ENCODE measurements around the gene PCARE.

Gene PCARE

DNA sequence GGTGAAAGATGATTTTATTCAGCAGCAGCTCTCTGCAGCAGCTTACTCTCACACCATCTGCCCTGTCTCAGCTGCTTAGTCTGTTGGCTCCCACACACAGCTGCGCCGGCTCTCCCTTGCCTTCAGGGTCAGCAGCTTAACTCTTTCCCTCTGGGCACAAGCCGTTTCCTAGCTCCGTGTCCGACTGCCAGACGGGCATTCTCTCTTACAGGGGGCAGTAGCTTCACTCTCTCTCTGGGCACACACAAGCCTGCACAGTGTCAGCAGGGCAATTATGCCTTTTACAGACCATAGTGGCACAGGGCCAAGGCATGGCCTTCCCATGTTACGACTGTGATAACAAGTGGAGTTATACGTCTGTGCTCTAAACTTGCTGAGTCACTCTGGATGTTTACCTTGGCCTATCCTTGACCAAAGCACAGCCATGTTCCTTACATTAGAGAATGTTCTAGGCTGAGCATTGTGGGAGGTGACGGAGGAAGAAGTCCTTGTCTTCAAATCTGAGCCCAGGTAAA, 31.7 kb downstream of the PCARE start:
- DNase-seq (ENCODE audit: extremely low read depth, low read depth) = no peak
- TF ChIP-seq CTCF (IDR thresholded peaks at IDR 0.05; ENCODE audit: low read depth, low read length, missing control alignments) = no peak
- no peak overlapping the region for H3K4me3 ChIP-seq (replicated peaks; ENCODE audit: low read depth, low read length)

DNA sequence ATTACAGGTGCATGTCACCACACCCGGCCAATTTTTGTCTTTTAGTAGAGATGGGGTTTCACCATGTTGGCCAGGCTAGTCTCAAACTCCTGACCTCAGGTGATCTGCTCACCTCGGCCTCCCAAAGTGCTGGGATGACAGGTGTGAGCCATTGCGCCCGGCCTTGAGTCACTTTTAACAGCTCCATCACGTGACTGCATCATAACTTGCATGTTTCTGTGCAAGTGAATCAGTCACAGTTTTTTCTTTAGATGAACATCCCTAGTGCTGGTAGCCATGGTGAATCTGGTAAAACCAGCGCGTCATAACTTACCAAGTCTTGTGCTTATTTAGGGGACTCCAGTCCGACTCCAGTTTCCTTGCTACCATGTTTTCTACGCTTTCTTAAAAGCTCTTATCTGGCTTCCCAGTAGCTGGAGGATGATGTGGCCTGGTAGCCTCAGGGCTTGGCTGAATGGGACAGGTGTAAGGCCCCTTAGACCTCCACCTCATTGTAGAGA, 33.1 kb downstream of the PCARE start:
- no peak for DNase-seq (ENCODE audit: extremely low read depth, low read depth)
- H3K4me3 ChIP-seq (replicated peaks; ENCODE audit: low read depth, low read length) = no peak overlapping the region
- TF ChIP-seq CTCF (IDR thresholded peaks at IDR 0.05; ENCODE audit: low read depth, low read length, missing control alignments) = no peak

DNA sequence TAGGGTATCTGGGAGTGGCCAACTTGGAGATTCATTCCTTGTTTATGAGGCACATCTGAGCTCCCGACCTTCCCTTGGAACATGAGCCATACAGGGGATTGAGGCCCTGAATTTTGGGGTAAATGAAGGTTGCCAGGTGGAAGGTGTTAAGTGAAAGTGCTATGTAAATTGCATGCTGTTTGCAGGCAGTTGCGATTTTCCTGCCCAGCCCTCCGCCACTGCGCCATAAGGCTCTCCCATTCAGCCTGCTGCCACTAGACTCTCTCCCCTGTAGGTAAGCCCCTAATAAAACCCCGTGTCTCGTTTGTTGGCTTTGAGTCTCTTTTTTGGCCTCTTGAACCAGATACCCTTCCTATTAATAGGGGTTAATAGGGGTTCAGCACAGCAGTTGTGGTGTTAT, 33.8 kb downstream of the PCARE start:
- TF ChIP-seq CTCF (IDR thresholded peaks at IDR 0.05; ENCODE audit: low read depth, low read length, missing control alignments) = no peak

DNA sequence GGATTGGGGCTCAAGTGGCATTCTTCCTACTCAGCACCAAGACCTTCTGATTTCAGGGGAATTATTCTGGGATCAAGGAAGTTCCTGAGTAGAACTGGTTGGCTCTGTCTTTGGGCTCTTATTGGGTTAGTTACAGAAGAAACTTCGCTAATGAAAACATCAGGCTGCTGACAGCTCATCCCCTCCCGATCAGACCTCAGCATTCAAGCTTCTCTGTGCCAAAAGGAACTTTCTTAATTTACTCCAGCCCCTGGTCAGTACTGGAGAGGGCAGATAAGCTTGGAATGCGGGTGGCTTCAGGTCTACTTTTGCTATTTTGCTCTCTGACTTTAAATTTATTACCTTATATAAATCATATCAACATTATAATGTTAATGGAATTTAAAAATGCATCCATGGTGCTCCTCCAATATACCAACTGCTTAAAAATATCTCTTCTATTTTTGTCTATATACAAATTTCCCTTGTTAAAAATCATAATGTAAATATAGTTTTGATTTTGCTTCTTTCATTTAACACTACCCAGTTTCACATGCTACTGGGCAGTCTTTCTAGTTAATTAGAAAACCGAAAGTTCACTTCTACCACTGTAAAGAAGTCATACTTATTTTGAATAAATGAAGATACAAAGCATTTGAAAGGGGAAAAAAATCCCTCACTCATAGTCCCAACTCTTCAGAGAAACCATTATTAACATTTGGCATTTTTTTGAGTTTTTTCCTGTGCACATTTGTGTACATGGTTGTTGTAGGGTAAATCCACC, 34.4 kb downstream of the PCARE start:
- no peak overlapping the region for H3K4me3 ChIP-seq (replicated peaks; ENCODE audit: low read depth, low read length)
- no peak for TF ChIP-seq CTCF (IDR thresholded peaks at IDR 0.05; ENCODE audit: low read depth, low read length, missing control alignments)
- no peak for DNase-seq (ENCODE audit: extremely low read depth, low read depth)

More for the DNA sequence above, 33.8 kb downstream of the PCARE start:
- DNase-seq (ENCODE audit: extremely low read depth, low read depth) = no peak
- H3K4me3 ChIP-seq (replicated peaks; ENCODE audit: low read depth, low read length) = no peak overlapping the region

DNA sequence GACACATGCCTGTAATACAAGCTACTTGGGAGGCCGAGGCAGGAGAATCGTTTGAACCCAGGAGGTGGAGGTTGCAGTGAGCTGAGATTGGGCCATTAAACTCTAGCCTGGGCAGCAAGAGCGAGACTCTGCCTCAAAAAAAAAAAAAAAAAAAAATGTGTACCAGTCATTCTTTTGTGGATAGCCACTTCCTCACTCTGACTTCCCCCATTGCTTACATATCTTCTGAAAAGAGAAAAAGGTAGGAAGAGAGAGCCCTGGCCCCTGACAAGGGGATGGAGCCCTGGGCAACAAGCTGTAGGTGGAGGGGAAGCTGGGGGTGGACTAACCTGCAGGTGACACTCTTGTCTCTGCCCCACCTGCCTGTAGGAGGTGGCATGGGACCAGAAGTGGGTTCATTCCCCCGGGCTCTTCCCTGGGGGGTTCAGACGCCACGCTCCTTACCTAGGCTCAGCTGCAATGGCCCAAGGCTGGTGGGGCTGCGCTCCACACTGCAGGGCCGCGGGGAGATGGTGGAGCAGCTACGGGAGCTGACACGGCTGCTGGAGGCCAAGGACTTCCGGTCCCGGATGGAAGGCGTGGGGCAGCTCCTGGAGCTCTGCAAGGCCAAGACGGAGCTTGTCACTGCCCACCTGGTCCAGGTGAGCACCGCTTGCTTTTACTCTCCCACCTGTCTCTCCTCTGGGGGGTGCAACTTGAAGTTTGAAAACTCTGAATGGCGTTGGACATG, 39.1 kb downstream of the PCARE start:
- TF ChIP-seq CTCF (IDR thresholded peaks at IDR 0.05; ENCODE audit: low read depth, low read length, missing control alignments) = no peak
- no peak for DNase-seq (ENCODE audit: extremely low read depth, low read depth)
- no peak overlapping the region for H3K4me3 ChIP-seq (replicated peaks; ENCODE audit: low read depth, low read length)

- no peak overlapping the region for H3K4me3 ChIP-seq (replicated peaks; ENCODE audit: low read depth, low read length)
Measured at GRCh38 chr2:29033656-29034055, 40.7 kb downstream of the PCARE start.

More at GRCh38 chr2:29033656-29034055, 40.7 kb downstream of the PCARE start:
- no peak for TF ChIP-seq CTCF (IDR thresholded peaks at IDR 0.05; ENCODE audit: low read depth, low read length, missing control alignments)
- DNase-seq (ENCODE audit: extremely low read depth, low read depth) = no peak
